ENCODE data around the gene RAD51AP1.

- TF ChIP-seq CTCF (IDR thresholded peaks at IDR 0.05; ENCODE audit: low read depth, low read length) (no peak), POLR2A (IDR thresholded peaks at IDR 0.05; ENCODE audit: extremely low read depth, insufficient read length) (no peak)
Observed at GRCh38 chr12:4579305-4580102, 40.8 kb downstream of the RAD51AP1 start.

Data from NB4 (cell line).